Parathyroid adenoma (tissue), 2 donors: ENCODE measurements around the gene PRC1.

Source experiments
- H2AFZ ChIP-seq: fragments of 300-600 bp; sonication (generic); one replicate; pipeline ENCODE4 v1.7.0; 2017; ENCODE audit warnings: antibody characterized with exemption, mild to moderate bottlenecking
- H3K27ac ChIP-seq: fragments of 300-600 bp; sonication (generic); one replicate; pipeline ENCODE4 v1.7.0; 2017
- H3K27me3 ChIP-seq: fragments of 300-600 bp; sonication (generic); one replicate; pipeline ENCODE4 v1.7.0; 2017; ENCODE audit warnings: low read length; ENCODE audit not compliant: control insufficient read depth, insufficient read depth
- H3K36me3 ChIP-seq: fragments of 300-600 bp; sonication (generic); one replicate; pipeline ENCODE4 v1.7.0; 2017; ENCODE audit warnings: low read length; ENCODE audit not compliant: control insufficient read depth, insufficient read depth
- H3K4me1 ChIP-seq: fragments of 300-600 bp; sonication (generic); one replicate; pipeline ENCODE4 v1.7.0; 2017; ENCODE audit warnings: control low read depth
- H3K4me2 ChIP-seq: fragments of 300-600 bp; sonication (generic); one replicate; pipeline ENCODE4 v1.7.0; 2017; ENCODE audit warnings: low read length
- H3K4me3 ChIP-seq: fragments of 300-600 bp; sonication (generic); one replicate; pipeline ENCODE4 v1.7.0; 2017; ENCODE audit warnings: low read depth, low read length
- H3K79me2 ChIP-seq: fragments of 300-600 bp; sonication (generic); one replicate; pipeline ENCODE4 v1.7.0; 2017; ENCODE audit warnings: control low read depth
- H3K9ac ChIP-seq: fragments of 300-600 bp; sonication (generic); one replicate; pipeline ENCODE4 v1.7.0; 2017; ENCODE audit warnings: mild to moderate bottlenecking
- H3K9me3 ChIP-seq: fragments of 300-600 bp; sonication (generic); one replicate; pipeline ENCODE4 v1.7.0; 2017; ENCODE audit warnings: low read length; ENCODE audit not compliant: control insufficient read depth
- CTCF ChIP-seq: fragments of 300-600 bp; sonication (generic); IDR thresholded peaks from one replicate; pipeline ENCODE4 v1.7.0; 2017; ENCODE audit warnings: antibody characterized with exemption, mild to moderate bottlenecking
- donor health status: primary hyperparathyroidism.

PRC1 gene

GRCh38 chr15:90966262-90966661 lies 28.1 kb downstream of the PRC1 start:
- no peaks in the 10 kb centered on the region for H3K36me3 ChIP-seq
- no peaks in the 10 kb centered on the region for H3K27me3 ChIP-seq
- H3K4me1 ChIP-seq, result no peaks in the 10 kb centered on the region
- H3K9ac ChIP-seq, result no peak overlapping the region
- H3K4me3 ChIP-seq, result no peak overlapping the region
- TF ChIP-seq CTCF, result no peak
- no peak overlapping the region for H3K4me2 ChIP-seq
- no peak overlapping the region for H2AFZ ChIP-seq
- no peaks in the 10 kb centered on the region for H3K9me3 ChIP-seq
- H3K27ac ChIP-seq, result no peak overlapping the region
- no peaks in the 10 kb centered on the region for H3K79me2 ChIP-seq

- Histone ChIP-seq H3K79me2 (no peaks in the 10 kb centered on the region), H3K4me2 (no peak overlapping the region), H2AFZ (no peak overlapping the region), H3K4me3 (no peak overlapping the region), H3K36me3 (no peaks in the 10 kb centered on the region), H3K9me3 (no peaks in the 10 kb centered on the region), H3K27me3 (no peaks in the 10 kb centered on the region), H3K4me1 (peaks cover 2% of the 10 kb centered on the region), H3K9ac (no peak overlapping the region), H3K27ac (no peak overlapping the region)
- no peak for TF ChIP-seq CTCF
Measured at GRCh38 chr15:90962021-90962420, 32.3 kb downstream of the PRC1 start.

GRCh38 chr15:90960298-90961091 lies 33.8 kb downstream of the PRC1 start:
- TF ChIP-seq CTCF, result no peak
- H3K4me2 ChIP-seq, result no peak overlapping the region
- no peaks in the 10 kb centered on the region for H3K27me3 ChIP-seq
- H3K4me3 ChIP-seq, result no peak overlapping the region
- no peaks in the 10 kb centered on the region for H3K79me2 ChIP-seq
- H3K9ac ChIP-seq, result no peak overlapping the region
- H3K9me3 ChIP-seq, result no peaks in the 10 kb centered on the region
- no peak overlapping the region for H2AFZ ChIP-seq
- H3K27ac ChIP-seq, result no peak overlapping the region
- peaks cover 2% of the 10 kb centered on the region for H3K4me1 ChIP-seq
- no peaks in the 10 kb centered on the region for H3K36me3 ChIP-seq

- H3K4me3 ChIP-seq, result no peak overlapping the region
- TF ChIP-seq CTCF, result no peak
- no peak overlapping the region for H3K27ac ChIP-seq
- H3K9ac ChIP-seq, result no peak overlapping the region
- H2AFZ ChIP-seq, result no peak overlapping the region
- no peaks in the 10 kb centered on the region for H3K27me3 ChIP-seq
- H3K4me2 ChIP-seq, result no peak overlapping the region
- peaks cover 2% of the 10 kb centered on the region for H3K4me1 ChIP-seq
- no peaks in the 10 kb centered on the region for H3K9me3 ChIP-seq
- H3K36me3 ChIP-seq, result no peaks in the 10 kb centered on the region
- no peaks in the 10 kb centered on the region for H3K79me2 ChIP-seq
Measured at GRCh38 chr15:90959894-90960293, 34.4 kb downstream of the PRC1 start.

GRCh38 chr15:90959028-90959595 lies 35.2 kb downstream of the PRC1 start:
- no peaks in the 10 kb centered on the region for H3K36me3 ChIP-seq
- H3K9me3 ChIP-seq, result no peaks in the 10 kb centered on the region
- H3K4me1 ChIP-seq, result peaks cover 2% of the 10 kb centered on the region
- H3K27ac ChIP-seq, result no peak overlapping the region
- H3K9ac ChIP-seq, result no peak overlapping the region
- H3K27me3 ChIP-seq, result no peaks in the 10 kb centered on the region
- no peak for TF ChIP-seq CTCF
- H3K79me2 ChIP-seq, result no peaks in the 10 kb centered on the region
- no peak overlapping the region for H3K4me2 ChIP-seq
- no peak overlapping the region for H3K4me3 ChIP-seq
- H2AFZ ChIP-seq, result no peak overlapping the region
